Suprapubic skin (tissue), 4 donors: Measurements from ENCODE around the gene RAD9A.

Source experiments
- CTCF ChIP-seq, 2 donors: fragments of 200-600 bp in 1 of 2; fragments of 450-650 bp in 1 of 2; sonication (generic) in 1 of 2; IDR thresholded peaks; one replicate each; pipeline ENCODE4 v1.5.1; 2016 to 2019; ENCODE audit warnings: antibody characterized with exemption in 2 of 2, mild to moderate bottlenecking in 1 of 2, moderate library complexity in 1 of 2
- EP300 ChIP-seq: sonication (generic); formaldehyde crosslinking; IDR thresholded peaks from one replicate; pipeline ENCODE4 v1.6.1; 2017; ENCODE audit warnings: antibody characterized with exemption
- POLR2A ChIP-seq, 2 donors: fragments of 450-650 bp; IDR thresholded peaks; one replicate each; pipeline ENCODE4 v1.6.1; 2017; ENCODE audit warnings: antibody characterized with exemption in 2 of 2, mild to moderate bottlenecking in 2 of 2, moderate library complexity in 2 of 2
- POLR2AphosphoS5 ChIP-seq, 3 donors: sonication (generic); formaldehyde crosslinking; IDR thresholded peaks; one replicate each; pipeline ENCODE4 v1.6.1; 2017; ENCODE audit warnings: antibody characterized with exemption in 3 of 3

- TF ChIP-seq POLR2A (IDR thresholded peaks at IDR 0.05) (no peak), CTCF (IDR thresholded peaks at IDR 0.05) (no peak), EP300 (no peak), POLR2AphosphoS5 (IDR thresholded peaks at IDR 0.05) (no peak)
Observed at GRCh38 chr11:67400942-67401494, 9.2 kb downstream of the RAD9A start.
